CD4-positive, alpha-beta T cell treated with Interferon gamma for 1 hour (primary cell): ENCODE measurements around the gene DUSP22.
A peak's percentile ranks its signal among the peaks of the same experiment; 100 is the strongest.
"Not testable (repeated sequence)": the region's sequence is repeated elsewhere in the genome, so short reads cannot be mapped to it uniquely, and the experiment has no call there.

Experiments used
- DNase-seq: peaks from one replicate; pipeline ENCODE4 v3.0.0-alpha.2; 2020

The DUSP22 gene

GRCh38 chr6:280775-281468 is 11.4 kb upstream of the DUSP22 start:
- no peak for DNase-seq

- DNase-seq = no peak
These were observed 10.7 kb upstream of the DUSP22 start for GRCh38 chr6:281469-282103.

GRCh38 chr6:282177-282866 is 10.0 kb upstream of the DUSP22 start:
- no peak for DNase-seq

- DNase-seq = no peak
These were observed 9.3 kb upstream of the DUSP22 start for GRCh38 chr6:282867-283416.

- DNase-seq = no peak
These were observed 7.8 kb upstream of the DUSP22 start for GRCh38 chr6:284486-284885.

GRCh38 chr6:285030-285771 is 7.1 kb upstream of the DUSP22 start:
- no peak for DNase-seq

GRCh38 chr6:285902-286301 is 6.4 kb upstream of the DUSP22 start:
- not testable (repeated sequence) for DNase-seq

- no peak for DNase-seq
These were observed 5.4 kb upstream of the DUSP22 start for GRCh38 chr6:286681-287488.

GRCh38 chr6:287489-287860 is 4.8 kb upstream of the DUSP22 start:
- DNase-seq = no peak

- no peak for DNase-seq
These were observed 3.4 kb upstream of the DUSP22 start for GRCh38 chr6:288866-289265.

- DNase-seq = no peak
These were observed 2.0 kb upstream of the DUSP22 start for GRCh38 chr6:290111-290922.

- no peak for DNase-seq
These were observed 1.0 kb upstream of the DUSP22 start for GRCh38 chr6:291204-291696.

- peak; percentile 87 for DNase-seq
These were observed 362 bp downstream of the DUSP22 start for GRCh38 chr6:292506-293192.

- DNase-seq = peak; percentile 41
These were observed 1.2 kb downstream of the DUSP22 start for GRCh38 chr6:293193-294174.

- DNase-seq = no peak
These were observed 2.6 kb downstream of the DUSP22 start for GRCh38 chr6:294656-295565.

GRCh38 chr6:296151-297122 is 4.2 kb downstream of the DUSP22 start:
- no peak for DNase-seq
